NT2/D1 (cell line): Measurements from ENCODE around the gene ELK4.

Experiments used
- DNase-seq: peaks from one replicate; pipeline ENCODE4 v3.0.0-alpha.2; 2011; ENCODE audit warnings: low read depth, low spot score
- H3K27me3 ChIP-seq: 2 replicates; pipeline ENCODE4 v1.6.0; 2011; ENCODE audit warnings: mild to moderate bottlenecking; ENCODE audit not compliant: insufficient read length, insufficient read depth
- H3K36me3 ChIP-seq: 2 replicates; pipeline ENCODE4 v1.6.1; 2011; ENCODE audit warnings: mild to moderate bottlenecking, low read length, mixed read lengths; ENCODE audit not compliant: insufficient read depth, insufficient read length
- H3K4me1 ChIP-seq: 2 replicates; pipeline ENCODE4 v1.5.1; 2011; ENCODE audit not compliant: insufficient read depth, insufficient read length
- H3K4me3 ChIP-seq: 2 replicates; pipeline ENCODE4 v1.5.1; 2011; ENCODE audit warnings: low read depth; ENCODE audit not compliant: insufficient read length
- H3K9ac ChIP-seq: 2 replicates; pipeline ENCODE4 v1.6.0; 2011; ENCODE audit warnings: low read depth; ENCODE audit not compliant: insufficient read length
- H3K9me3 ChIP-seq: 2 replicates; pipeline ENCODE4 v1.5.1; 2011; ENCODE audit warnings: mild to moderate bottlenecking, low read length; ENCODE audit not compliant: insufficient read depth
- SUZ12 ChIP-seq: IDR thresholded peaks from 2 replicates; pipeline ENCODE4 v1.6.1; 2011; ENCODE audit not compliant: insufficient read length, insufficient read depth; ENCODE audit errors: extremely low read depth
- YY1 ChIP-seq: IDR thresholded peaks from 2 replicates; pipeline ENCODE4 v1.6.1; 2011; ENCODE audit not compliant: insufficient read length, insufficient read depth
- ZNF274 ChIP-seq: IDR thresholded peaks from 2 replicates; pipeline ENCODE4 v1.6.1; 2011; ENCODE audit warnings: mild to moderate bottlenecking, low read depth, low read length

The ELK4 gene

GRCh38 chr1:205631768-205632668 lies at the start of gene ELK4:
Gene ELK4 (minus strand): TSS chr1:205632011. CDS start chr1:205623882, 8,129 bp downstream.
- Histone ChIP-seq H3K4me3 (peak within 1 kb of the TSS; percentile 77), H3K27me3 (no peaks in the 10 kb centered on the region), H3K9ac (peak within 1 kb of the TSS; percentile 92)

GRCh38 chr1:205681364-205681763 lies 49.6 kb upstream of the ELK4 start:
- Histone ChIP-seq H3K4me1 (peaks cover 19% of the 10 kb centered on the region), H3K36me3 (no peaks in the 10 kb centered on the region), H3K9ac (no peak overlapping the region), H3K9me3 (no peaks in the 10 kb centered on the region), H3K27me3 (peaks cover 14% of the 10 kb centered on the region), H3K4me3 (no peak overlapping the region)
- TF ChIP-seq YY1, result no peak
- TF ChIP-seq ZNF274, result no peak
- DNase-seq, result no peak

More at GRCh38 chr1:205631768-205632668, at the start of gene ELK4:
- Histone ChIP-seq H3K36me3 (peaks cover 3% of the 10 kb centered on the region), H3K9me3 (no peaks in the 10 kb centered on the region), H3K4me1 (peaks cover 3% of the 10 kb centered on the region)
- DNase-seq, result peak; percentile 99
- no peak for TF ChIP-seq SUZ12

- TF ChIP-seq SUZ12 (no peak), ZNF274 (no peak), YY1 (no peak)
- Histone ChIP-seq H3K9ac (peak within 1 kb of the TSS; percentile 83), H3K27me3 (peaks cover 14% of the 10 kb centered on the region), H3K9me3 (no peaks in the 10 kb centered on the region), H3K4me1 (peaks cover 19% of the 10 kb centered on the region), H3K4me3 (peak within 1 kb of the TSS; percentile 83), H3K36me3 (no peaks in the 10 kb centered on the region)
- DNase-seq, result no peak
These were observed 48.5 kb upstream of the ELK4 start, which contains the start of gene SLC45A3 for GRCh38 chr1:205680073-205680851. Gene SLC45A3 (minus strand): TSS chr1:205680509. CDS start chr1:205664656, 15,853 bp downstream.

GRCh38 chr1:205678286-205679111 lies 46.7 kb upstream of the ELK4 start:
- Histone ChIP-seq H3K4me3 (peak overlapping the region; percentile 83), H3K4me1 (peaks cover 19% of the 10 kb centered on the region), H3K9me3 (no peaks in the 10 kb centered on the region), H3K27me3 (peaks cover 14% of the 10 kb centered on the region), H3K9ac (peak overlapping the region; percentile 83), H3K36me3 (no peaks in the 10 kb centered on the region)
- TF ChIP-seq YY1 (no peak), ZNF274 (no peak), SUZ12 (no peak)
- DNase-seq, result no peak

- Histone ChIP-seq H3K9me3 (no peaks in the 10 kb centered on the region), H3K36me3 (no peaks in the 10 kb centered on the region), H3K27me3 (peaks cover 14% of the 10 kb centered on the region), H3K4me1 (peaks cover 24% of the 10 kb centered on the region), H3K9ac (no peak overlapping the region), H3K4me3 (no peak overlapping the region)
- no peak for TF ChIP-seq YY1
- no peak for TF ChIP-seq SUZ12
- no peak for TF ChIP-seq ZNF274
- DNase-seq, result no peak
These were observed 45.4 kb upstream of the ELK4 start for GRCh38 chr1:205677167-205677566.

- Histone ChIP-seq H3K27me3 (peaks cover 11% of the 10 kb centered on the region), H3K9ac (no peak overlapping the region), H3K9me3 (no peaks in the 10 kb centered on the region), H3K4me3 (no peak overlapping the region), H3K36me3 (no peaks in the 10 kb centered on the region), H3K4me1 (peaks cover 27% of the 10 kb centered on the region)
- no peak for DNase-seq
- TF ChIP-seq ZNF274, result no peak
- TF ChIP-seq YY1, result no peak
- no peak for TF ChIP-seq SUZ12
These were observed 44.8 kb upstream of the ELK4 start for GRCh38 chr1:205676597-205676996.

GRCh38 chr1:205676002-205676401 lies 44.2 kb upstream of the ELK4 start:
- H3K4me1 ChIP-seq, result peaks cover 33% of the 10 kb centered on the region
- no peaks in the 10 kb centered on the region for H3K36me3 ChIP-seq
- no peak overlapping the region for H3K4me3 ChIP-seq
- TF ChIP-seq YY1, result no peak
- no peak for TF ChIP-seq SUZ12
- TF ChIP-seq ZNF274, result no peak
- H3K27me3 ChIP-seq, result peaks cover 5% of the 10 kb centered on the region
- no peak for DNase-seq
- H3K9ac ChIP-seq, result no peak overlapping the region
- no peaks in the 10 kb centered on the region for H3K9me3 ChIP-seq
